ENCODE data around the gene ADD1. TPM values are rescaled to one million over a fixed set of nuclear protein-coding genes. Genes with fewer than 3 reads are reported as not detected.

Gene ADD1
- total RNA-seq, 4 donors from 2014 or later: 122 to 299 (median 196) TPM

DNA sequence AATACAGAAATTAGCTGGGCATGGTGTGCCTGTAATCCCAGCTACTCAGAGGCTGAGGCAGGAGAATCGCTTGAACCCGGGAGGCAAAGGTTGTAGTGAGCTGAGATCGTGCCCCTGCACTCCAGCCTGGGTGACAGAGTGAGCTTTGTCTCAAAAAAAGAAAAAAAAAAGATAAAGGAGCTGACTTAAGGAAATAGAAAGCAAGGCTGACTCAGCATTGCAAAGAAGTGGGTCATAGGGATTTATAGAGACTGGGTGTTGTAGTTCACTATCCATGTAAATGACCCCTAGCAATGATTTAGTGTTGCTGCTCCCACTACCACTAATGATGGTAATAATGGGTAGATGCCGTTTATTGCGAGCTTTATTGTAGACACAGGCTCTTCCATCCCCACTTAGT lies 47.6 kb downstream of the ADD1 start:
- WGBS: 81% methylated on average over 5 of the region's 5 CpGs
- no peak for DNase-seq (ENCODE audit: low spot score in 2 of 2)
- H3K4me1 ChIP-seq: peaks cover 3% of the 10 kb centered on the region
- TF ChIP-seq POLR2AphosphoS5 (IDR thresholded peaks at IDR 0.05): no peak
- no peak for TF ChIP-seq EP300 (IDR thresholded peaks at IDR 0.05)
- no peak for TF ChIP-seq CTCF (IDR thresholded peaks at IDR 0.05)
- no peak for TF ChIP-seq POLR2A (IDR thresholded peaks at IDR 0.05)
- H3K27ac ChIP-seq: no peak overlapping the region
- peaks cover 35% of the 10 kb centered on the region for H3K36me3 ChIP-seq
- H3K9me3 ChIP-seq: no peaks in the 10 kb centered on the region
- H3K27me3 ChIP-seq: no peaks in the 10 kb centered on the region
- H3K4me3 ChIP-seq: no peak overlapping the region

DNA sequence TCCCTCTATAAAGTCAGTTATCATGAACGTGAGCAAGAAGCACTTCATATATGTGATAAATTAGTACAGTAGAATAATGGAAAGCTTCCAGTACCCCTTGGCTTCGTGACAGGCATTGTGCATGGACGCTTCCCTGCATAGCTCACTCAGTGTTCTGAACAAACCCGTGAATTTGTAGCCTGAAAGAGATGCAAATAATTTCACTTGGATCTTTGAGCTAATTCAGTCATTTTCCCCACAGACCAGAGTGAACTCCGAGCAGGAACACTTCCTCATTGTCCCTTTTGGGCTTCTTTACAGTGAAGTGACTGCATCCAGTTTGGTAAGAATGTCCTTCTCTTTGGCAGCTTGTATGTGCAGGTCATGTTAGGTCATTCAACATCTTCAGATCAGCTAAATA lies 50.1 kb downstream of the ADD1 start:
- 52% methylated on average over 5 of the region's 5 CpGs for WGBS
- H3K36me3 ChIP-seq: peaks cover 46% of the 10 kb centered on the region
- TF ChIP-seq EP300 (IDR thresholded peaks at IDR 0.05): no peak
- no peak for TF ChIP-seq POLR2A (IDR thresholded peaks at IDR 0.05)
- no peak for TF ChIP-seq POLR2AphosphoS5 (IDR thresholded peaks at IDR 0.05)
- TF ChIP-seq CTCF (IDR thresholded peaks at IDR 0.05): no peak
- no peaks in the 10 kb centered on the region for H3K27me3 ChIP-seq
- H3K9me3 ChIP-seq: no peaks in the 10 kb centered on the region
- DNase-seq (ENCODE audit: low spot score in 2 of 2): no peak
- H3K4me1 ChIP-seq: peaks cover 3% of the 10 kb centered on the region
- H3K27ac ChIP-seq: no peak overlapping the region
- H3K4me3 ChIP-seq: no peak overlapping the region

- H3K27me3 ChIP-seq: no peaks in the 10 kb centered on the region
- TF ChIP-seq EP300 (IDR thresholded peaks at IDR 0.05): no peak
- TF ChIP-seq POLR2A (IDR thresholded peaks at IDR 0.05): no peak
- TF ChIP-seq POLR2AphosphoS5 (IDR thresholded peaks at IDR 0.05): no peak
- no peak for TF ChIP-seq CTCF (IDR thresholded peaks at IDR 0.05)
- WGBS: 92% methylated on average over 3 of the region's 3 CpGs
- peaks cover 86% of the 10 kb centered on the region for H3K36me3 ChIP-seq
- no peak for DNase-seq (ENCODE audit: low spot score in 2 of 2)
- H3K9me3 ChIP-seq: no peaks in the 10 kb centered on the region
- H3K4me3 ChIP-seq: no peak overlapping the region
- H3K27ac ChIP-seq: no peak overlapping the region
- H3K4me1 ChIP-seq: peaks cover 3% of the 10 kb centered on the region
Measured at GRCh38 chr4:2898001-2898400, 54.4 kb downstream of the ADD1 start.

- TF ChIP-seq POLR2A (IDR thresholded peaks at IDR 0.05) (no peak), EP300 (IDR thresholded peaks at IDR 0.05) (no peak), POLR2AphosphoS5 (IDR thresholded peaks at IDR 0.05) (no peak), CTCF (IDR thresholded peaks at IDR 0.05) (no peak)
- WGBS: 92% methylated on average over 6 of the region's 6 CpGs
- DNase-seq (ENCODE audit: low spot score in 2 of 2): no peak
- Histone ChIP-seq H3K9me3 (no peaks in the 10 kb centered on the region), H3K4me1 (no peaks in the 10 kb centered on the region), H3K36me3 (peaks cover 95% of the 10 kb centered on the region), H3K4me3 (no peak overlapping the region), H3K27ac (no peak overlapping the region), H3K27me3 (no peaks in the 10 kb centered on the region)
Measured at GRCh38 chr4:2900741-2901140, 57.1 kb downstream of the ADD1 start.

- no peaks in the 10 kb centered on the region for H3K27me3 ChIP-seq
- no peaks in the 10 kb centered on the region for H3K4me1 ChIP-seq
- no peaks in the 10 kb centered on the region for H3K9me3 ChIP-seq
- no peak overlapping the region for H3K4me3 ChIP-seq
- no peak overlapping the region for H3K27ac ChIP-seq
- no peak for TF ChIP-seq EP300 (IDR thresholded peaks at IDR 0.05)
- TF ChIP-seq POLR2AphosphoS5 (IDR thresholded peaks at IDR 0.05): no peak
- no peak for TF ChIP-seq POLR2A (IDR thresholded peaks at IDR 0.05)
- no peak for TF ChIP-seq CTCF (IDR thresholded peaks at IDR 0.05)
- WGBS: 93% methylated on average over 3 of the region's 3 CpGs
- DNase-seq (ENCODE audit: low spot score in 2 of 2): no peak
- H3K36me3 ChIP-seq: peaks cover 95% of the 10 kb centered on the region
Measured at GRCh38 chr4:2901186-2901585, 57.5 kb downstream of the ADD1 start.

Measured in suprapubic skin (tissue), 4 donors.